Medulla oblongata (tissue), 1 donor: ENCODE measurements around the gene SYP.
"Not testable (repeated sequence)": the region's sequence is repeated elsewhere in the genome, so short reads cannot be mapped to it uniquely, and the experiment has no call there.

Source experiments
- DNase-seq: peaks from one replicate; pipeline ENCODE4 v3.0.0-alpha.2; 2015; ENCODE audit errors: extremely low spot score

Gene SYP

GRCh38 chrX:49189606-49190005, 10.4 kb downstream of the SYP start:
- DNase-seq = no peak

GRCh38 chrX:49188468-49189076, 11.4 kb downstream of the SYP start:
- no peak for DNase-seq

DNA sequence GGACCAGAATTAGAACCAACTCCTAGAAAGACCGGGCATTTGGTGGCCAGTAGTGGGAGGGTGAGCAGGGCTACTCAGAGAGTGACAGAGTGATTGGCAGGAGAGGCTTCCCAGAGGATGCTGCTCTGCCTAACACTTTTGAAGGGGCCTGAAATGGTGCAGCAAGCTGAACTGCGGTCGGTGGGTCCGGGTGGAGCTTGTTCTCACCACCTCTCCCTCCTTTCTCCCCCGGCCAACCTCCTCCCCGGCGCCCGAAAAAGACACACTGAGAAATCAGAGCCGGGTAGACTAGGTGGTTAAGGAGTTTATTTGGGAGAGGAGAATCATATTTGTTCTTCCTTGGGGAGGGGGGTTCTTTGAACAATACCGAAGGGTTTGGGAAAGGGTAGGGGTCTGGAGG, 12.5 kb downstream of the SYP start:
- DNase-seq = no peak

DNA sequence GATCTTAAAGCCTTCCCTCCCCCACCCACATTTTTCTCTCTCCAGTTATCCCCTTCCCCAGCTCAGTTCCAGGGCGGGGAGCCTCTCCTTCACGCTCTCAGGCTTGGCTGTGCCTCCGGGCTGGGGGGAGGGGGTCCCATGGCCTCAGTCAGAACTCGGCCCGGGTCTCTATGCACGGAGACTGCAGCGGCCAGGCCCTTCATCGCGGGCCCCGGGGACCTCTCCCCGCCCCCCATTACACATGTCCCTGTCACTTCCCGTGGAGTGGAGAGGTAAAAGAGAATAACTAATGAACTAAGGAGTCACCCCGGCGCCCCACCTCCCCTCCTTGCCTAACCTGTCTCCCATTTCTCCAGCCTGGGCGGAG, 13.0 kb downstream of the SYP start:
- DNase-seq = no peak

GRCh38 chrX:49186125-49187027, 13.6 kb downstream of the SYP start, which contains the start of gene PRICKLE3:
TSS of gene PRICKLE3 (minus strand) at chrX:49186373. CDS start at chrX:49186297, 76 bp downstream.
- DNase-seq = peak; percentile 63

- DNase-seq = no peak
Observed at GRCh38 chrX:49184294-49185281, 15.4 kb downstream of the SYP start.

GRCh38 chrX:49183701-49184281, 16.2 kb downstream of the SYP start:
- DNase-seq = no peak

- no peak for DNase-seq
Observed at GRCh38 chrX:49179358-49179757, 20.6 kb downstream of the SYP start.

DNA sequence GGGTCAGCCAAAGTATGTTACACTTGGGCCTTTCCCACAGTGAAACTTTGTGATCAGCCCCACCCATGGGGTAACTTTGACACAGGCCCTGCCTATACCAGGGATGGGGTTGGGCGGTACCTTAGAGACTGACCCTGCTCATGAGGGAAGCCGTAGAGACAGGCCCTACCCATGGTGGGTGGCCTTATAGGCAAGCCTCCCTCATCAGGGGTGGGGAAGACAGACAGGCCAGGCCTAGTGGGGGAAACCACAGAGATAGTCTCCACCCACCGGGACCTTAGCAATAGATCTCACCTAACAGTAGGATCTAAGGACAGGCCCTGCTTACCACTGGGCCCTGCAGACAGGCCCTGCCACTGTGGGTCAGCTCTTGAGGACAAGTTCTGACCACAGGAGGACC, 21.5 kb downstream of the SYP start:
- DNase-seq = no peak

GRCh38 chrX:49177873-49178480, 22.0 kb downstream of the SYP start:
- DNase-seq = no peak

DNA sequence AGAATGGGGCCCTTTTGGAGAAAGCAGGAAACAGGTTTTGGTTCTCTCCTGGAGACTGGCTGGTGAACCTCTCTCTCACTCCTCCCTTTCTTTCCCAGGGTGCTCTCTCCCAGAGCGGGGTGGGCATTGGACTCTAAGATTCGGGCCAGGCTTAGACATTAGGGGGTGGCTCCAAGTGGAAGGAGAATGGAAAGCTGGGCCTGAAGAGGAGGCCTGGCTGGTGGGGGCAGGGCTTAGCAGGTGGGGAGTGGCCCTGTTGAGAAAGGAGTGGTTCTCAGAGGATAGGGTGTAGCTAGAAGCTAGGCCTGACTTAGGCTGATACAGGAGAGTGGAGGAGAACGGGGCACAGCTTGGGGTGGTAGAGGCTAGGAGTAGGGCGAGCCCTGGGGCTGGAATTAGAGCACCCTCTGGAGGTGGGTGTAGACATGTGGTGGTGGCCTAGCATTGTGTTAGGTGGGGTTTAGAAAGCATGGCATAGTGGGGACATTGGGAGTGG, 22.6 kb downstream of the SYP start:
- DNase-seq = no peak

GRCh38 chrX:49176421-49177326, 23.3 kb downstream of the SYP start:
- no peak for DNase-seq

- no peak for DNase-seq
Observed at GRCh38 chrX:49175435-49176274, 24.3 kb downstream of the SYP start.

- DNase-seq = no peak
Observed at GRCh38 chrX:49174723-49175122, 25.3 kb downstream of the SYP start.

GRCh38 chrX:49173544-49173943, 26.4 kb downstream of the SYP start:
- not testable (repeated sequence) for DNase-seq

DNA sequence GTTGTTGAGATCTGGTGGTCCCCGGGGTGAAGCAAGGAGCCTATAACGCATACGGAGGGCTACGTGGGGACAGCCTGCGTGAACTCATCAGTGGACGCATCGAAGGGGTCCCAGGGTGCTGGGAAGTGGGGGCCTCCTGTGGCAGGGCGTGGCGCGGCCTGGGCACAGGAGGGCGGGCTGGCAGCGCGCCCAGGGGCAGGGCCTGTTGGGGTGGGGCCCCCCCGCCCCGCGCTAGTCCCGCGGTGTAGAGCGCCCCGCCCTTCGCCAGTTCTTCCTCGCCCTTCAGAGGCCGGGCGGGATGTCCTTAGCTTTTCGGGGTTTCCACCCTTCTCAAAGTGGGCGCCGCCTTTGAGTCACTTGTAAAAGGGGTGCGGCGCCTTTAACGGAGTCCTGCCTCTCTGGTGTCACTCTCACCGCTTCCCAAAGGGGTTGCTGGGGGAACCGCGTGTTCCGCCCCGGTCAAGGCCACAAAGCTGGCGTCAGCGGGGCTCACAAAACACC, 27.7 kb downstream of the SYP start:
- DNase-seq = peak; percentile 55

DNA sequence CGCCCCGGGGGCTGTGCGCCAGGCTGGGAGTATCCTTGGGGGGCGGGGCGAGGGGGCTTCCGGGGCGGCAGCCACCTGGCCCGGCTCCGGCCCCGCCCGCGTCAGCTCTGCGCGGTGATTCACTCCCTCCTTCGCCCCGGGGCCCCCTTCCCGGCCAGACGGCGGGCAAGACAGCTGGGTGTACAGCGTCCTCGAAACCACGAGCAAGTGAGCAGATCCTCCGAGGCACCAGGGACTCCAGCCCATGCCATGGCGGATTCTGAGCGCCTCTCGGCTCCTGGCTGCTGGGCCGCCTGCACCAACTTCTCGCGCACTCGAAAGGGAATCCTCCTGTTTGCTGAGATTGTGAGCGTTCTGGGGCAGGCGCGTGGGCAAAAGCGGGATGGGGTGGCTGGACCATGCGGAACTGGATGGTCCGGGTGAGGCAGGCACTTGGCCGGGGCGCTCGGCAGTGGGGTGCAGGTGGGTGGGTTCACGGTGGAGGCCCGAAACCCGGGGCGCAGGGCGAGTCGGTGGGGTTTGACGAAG, 28.2 kb downstream of the SYP start, which contains the start of gene PLP2:
TSS of gene PLP2 (plus strand) at position 147 of the 528 bp plus-strand sequence. CDS start at position 250, 103 bp downstream.
- DNase-seq = no peak

DNA sequence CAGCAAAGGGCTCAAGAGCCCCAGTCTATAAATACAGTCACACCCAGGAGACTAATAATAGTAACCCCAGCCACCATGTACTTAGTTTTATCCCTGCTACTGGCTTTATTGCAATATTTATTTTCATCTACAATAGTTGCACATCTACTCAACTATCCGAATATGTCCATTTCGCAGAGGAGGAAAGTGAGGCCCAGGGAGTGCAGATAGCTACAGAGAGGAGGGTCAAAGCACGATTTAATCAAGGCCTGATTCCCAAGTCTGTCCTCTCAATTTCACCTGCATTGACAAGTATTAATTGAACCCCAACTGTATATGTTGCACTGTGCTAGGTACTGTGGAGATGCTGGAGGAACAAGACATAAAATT, 32.3 kb downstream of the SYP start:
- DNase-seq = no peak
